SK-N-SH (cell line): ENCODE results near the gene SMCHD1.

Experiments
- CTCF ChIP-seq: fragments of 200-600 bp; sonication (generic); IDR thresholded peaks from 2 replicates; pipeline ENCODE4 v1.6.1; 2017; ENCODE audit warnings: antibody characterized with exemption, mild to moderate bottlenecking, moderate library complexity
- EZH2phosphoT487 ChIP-seq: fragments of 200-600 bp; sonication (generic); IDR thresholded peaks from 2 replicates; pipeline ENCODE4 v1.6.1; 2017; ENCODE audit warnings: low read depth, mixed run types, mild to moderate bottlenecking, antibody characterized with exemption, moderate library complexity, borderline replicate concordance
- NFIC ChIP-seq: IDR thresholded peaks from 2 replicates; pipeline ENCODE4 v1.4.0; 2012; ENCODE audit warnings: borderline replicate concordance
- POLR2AphosphoS5 ChIP-seq: IDR thresholded peaks from 2 replicates; pipeline ENCODE4 v1.6.1; 2012; ENCODE audit warnings: low read depth, low read length
- TF ChIP-seq, protein P1 (sequence below): IDR thresholded peaks from 2 replicates; pipeline ENCODE4 v1.6.1; 2012; ENCODE audit warnings: mild to moderate bottlenecking, low read depth, low read length, moderate library complexity

DNA sequence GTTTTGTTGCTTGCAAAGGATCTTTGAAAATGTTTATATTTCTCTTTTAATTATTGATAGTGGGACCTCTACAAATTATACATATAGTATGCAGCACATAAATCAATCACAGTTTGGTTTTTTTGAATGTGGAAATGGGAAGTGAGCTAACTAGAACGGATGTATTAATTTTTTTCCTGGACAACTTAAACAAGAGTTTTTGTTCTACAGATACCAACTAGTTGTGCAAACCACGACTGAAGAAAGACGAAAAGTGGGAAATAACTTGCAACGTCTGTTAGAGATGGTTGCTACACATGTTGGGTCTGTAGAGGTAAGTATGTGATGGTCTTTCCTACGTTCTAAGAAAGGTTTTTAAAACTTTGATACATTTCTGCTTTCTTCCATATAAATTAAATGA lies 45.0 kb upstream of the SMCHD1 start:
- TF ChIP-seq CTCF (no peak), POLR2AphosphoS5 (no peak), NFIC (no peak), EZH2phosphoT487 (no peak)
- TF ChIP-seq, protein P1, sequence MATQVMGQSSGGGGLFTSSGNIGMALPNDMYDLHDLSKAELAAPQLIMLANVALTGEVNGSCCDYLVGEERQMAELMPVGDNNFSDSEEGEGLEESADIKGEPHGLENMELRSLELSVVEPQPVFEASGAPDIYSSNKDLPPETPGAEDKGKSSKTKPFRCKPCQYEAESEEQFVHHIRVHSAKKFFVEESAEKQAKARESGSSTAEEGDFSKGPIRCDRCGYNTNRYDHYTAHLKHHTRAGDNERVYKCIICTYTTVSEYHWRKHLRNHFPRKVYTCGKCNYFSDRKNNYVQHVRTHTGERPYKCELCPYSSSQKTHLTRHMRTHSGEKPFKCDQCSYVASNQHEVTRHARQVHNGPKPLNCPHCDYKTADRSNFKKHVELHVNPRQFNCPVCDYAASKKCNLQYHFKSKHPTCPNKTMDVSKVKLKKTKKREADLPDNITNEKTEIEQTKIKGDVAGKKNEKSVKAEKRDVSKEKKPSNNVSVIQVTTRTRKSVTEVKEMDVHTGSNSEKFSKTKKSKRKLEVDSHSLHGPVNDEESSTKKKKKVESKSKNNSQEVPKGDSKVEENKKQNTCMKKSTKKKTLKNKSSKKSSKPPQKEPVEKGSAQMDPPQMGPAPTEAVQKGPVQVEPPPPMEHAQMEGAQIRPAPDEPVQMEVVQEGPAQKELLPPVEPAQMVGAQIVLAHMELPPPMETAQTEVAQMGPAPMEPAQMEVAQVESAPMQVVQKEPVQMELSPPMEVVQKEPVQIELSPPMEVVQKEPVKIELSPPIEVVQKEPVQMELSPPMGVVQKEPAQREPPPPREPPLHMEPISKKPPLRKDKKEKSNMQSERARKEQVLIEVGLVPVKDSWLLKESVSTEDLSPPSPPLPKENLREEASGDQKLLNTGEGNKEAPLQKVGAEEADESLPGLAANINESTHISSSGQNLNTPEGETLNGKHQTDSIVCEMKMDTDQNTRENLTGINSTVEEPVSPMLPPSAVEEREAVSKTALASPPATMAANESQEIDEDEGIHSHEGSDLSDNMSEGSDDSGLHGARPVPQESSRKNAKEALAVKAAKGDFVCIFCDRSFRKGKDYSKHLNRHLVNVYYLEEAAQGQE: no peak
